Activated B cell treated with CpG ODN at 0.5 μM for 24 hours (primary cell): ENCODE results near the gene CDKN1B. TPM values are rescaled to one million over a fixed set of nuclear protein-coding genes. Genes with fewer than 3 reads are reported as not detected.

Source experiments
- ATAC-seq: fragments of 200-7000 bp; cut with Tn5 transposase; one replicate; pipeline ENCODE4 v1.10.0; 2021; ENCODE audit warnings: low read depth, mild to moderate bottlenecking, moderate library complexity
- CTCF ChIA-PET: fragments of 350-600 bp; sonication (Branson Sonifier 250); formaldehyde crosslinking; loops from one replicate; lab custom pipeline; 2021; ENCODE audit warnings: antibody characterized with exemption; lab: Charles Lee
- POLR2A ChIA-PET: fragments of 350-600 bp; sonication (Branson Sonifier 250); formaldehyde crosslinking; loops from one replicate; lab custom pipeline; 2021; ENCODE audit warnings: antibody characterized with exemption; lab: Charles Lee
- DNase-seq: peaks from one replicate; pipeline ENCODE4 v3.0.0; 2022
- H3K27ac Mint-ChIP-seq: one replicate; pipeline ENCODE4 v1.8.0; 2020; ENCODE audit warnings: mixed read lengths
- H3K27me3 Mint-ChIP-seq: one replicate; pipeline ENCODE4 v1.8.0; 2021; ENCODE audit warnings: mixed read lengths
- H3K36me3 Mint-ChIP-seq: one replicate; pipeline ENCODE4 v1.8.0; 2021; ENCODE audit warnings: low read depth, mixed read lengths
- H3K4me1 Mint-ChIP-seq: one replicate; pipeline ENCODE4 v1.8.0; 2021; ENCODE audit warnings: mixed read lengths
- H3K4me3 Mint-ChIP-seq: one replicate; pipeline ENCODE4 v1.8.0; 2020; ENCODE audit warnings: mild to moderate bottlenecking, mixed read lengths
- H3K9me3 Mint-ChIP-seq: one replicate; pipeline ENCODE4 v1.8.0; 2020; ENCODE audit warnings: mixed read lengths
- intact Hi-C: fragments of 100-400 bp; cut with micrococcal nuclease; formaldehyde crosslinking; loops from one replicate; pipeline ENCODE4 v1.15.1; 2024
- total RNA-seq: library from RNA; stranded (reverse); gene quantifications from 2 replicates; pipeline ENCODE4 v1.2.3, GENCODE V29; 2022
- TF ChIP-seq, protein P1 (sequence below): fragments of 200-600 bp; IDR thresholded peaks from one replicate; pipeline ENCODE4 v1.8.0; 2022; ENCODE audit warnings: antibody characterized with exemption, mild to moderate bottlenecking

CDKN1B gene
- total RNA-seq, 1 donor from 2014 or later = 56.6 TPM

- Mint-ChIP-seq H3K9me3 (no peaks in the 10 kb centered on the region), H3K4me1 (peaks cover 55% of the 10 kb centered on the region), H3K36me3 (peaks cover 33% of the 10 kb centered on the region), H3K4me3 (peak overlapping the region; percentile 87), H3K27ac (peak overlapping the region; percentile 95), H3K27me3 (no peaks in the 10 kb centered on the region)
- POLR2A ChIA-PET = interaction anchor here (0.6 to 15.4 kb wide), 16 partner anchors 9 to 949 kb away, joined by 3 to 389 read pairs (median 5); partner anchors contain the start of genes BORCS5, CREBL2 and GPR19
- DNase-seq (peak; percentile 23), ATAC-seq (no peak)
- TF ChIP-seq, protein P1, sequence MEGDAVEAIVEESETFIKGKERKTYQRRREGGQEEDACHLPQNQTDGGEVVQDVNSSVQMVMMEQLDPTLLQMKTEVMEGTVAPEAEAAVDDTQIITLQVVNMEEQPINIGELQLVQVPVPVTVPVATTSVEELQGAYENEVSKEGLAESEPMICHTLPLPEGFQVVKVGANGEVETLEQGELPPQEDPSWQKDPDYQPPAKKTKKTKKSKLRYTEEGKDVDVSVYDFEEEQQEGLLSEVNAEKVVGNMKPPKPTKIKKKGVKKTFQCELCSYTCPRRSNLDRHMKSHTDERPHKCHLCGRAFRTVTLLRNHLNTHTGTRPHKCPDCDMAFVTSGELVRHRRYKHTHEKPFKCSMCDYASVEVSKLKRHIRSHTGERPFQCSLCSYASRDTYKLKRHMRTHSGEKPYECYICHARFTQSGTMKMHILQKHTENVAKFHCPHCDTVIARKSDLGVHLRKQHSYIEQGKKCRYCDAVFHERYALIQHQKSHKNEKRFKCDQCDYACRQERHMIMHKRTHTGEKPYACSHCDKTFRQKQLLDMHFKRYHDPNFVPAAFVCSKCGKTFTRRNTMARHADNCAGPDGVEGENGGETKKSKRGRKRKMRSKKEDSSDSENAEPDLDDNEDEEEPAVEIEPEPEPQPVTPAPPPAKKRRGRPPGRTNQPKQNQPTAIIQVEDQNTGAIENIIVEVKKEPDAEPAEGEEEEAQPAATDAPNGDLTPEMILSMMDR = no peak
- intact Hi-C loops = loop anchor here (2.0 to 5.0 kb wide), 7 partner anchors 13 to 1652 kb away; partner anchors contain the start of genes ATF7IP and SMIM10L1
- CTCF ChIA-PET = interaction anchor here (0.6 to 1.8 kb wide), 8 partner anchors 8 to 339 kb away, joined by 3 to 16 read pairs (median 5); no protein-coding TSS in a partner anchor
These were observed 1.6 kb upstream of the CDKN1B start for GRCh38 chr12:12715459-12716150.

- H3K27ac Mint-ChIP-seq = peak overlapping the region; percentile 95
- ChIA-PET CTCF (interaction anchor here (0.6 to 1.8 kb wide), 8 partner anchors 8 to 339 kb away, joined by 3 to 16 read pairs (median 5); no protein-coding TSS in a partner anchor), POLR2A (interaction anchor here (0.7 to 15.4 kb wide), 18 partner anchors 9 to 950 kb away, joined by 3 to 389 read pairs (median 4); partner anchors contain the start of genes BORCS5, CREBL2 and GPR19)
- DNase-seq (no peak), ATAC-seq (no peak)
- H3K36me3 Mint-ChIP-seq = peaks cover 39% of the 10 kb centered on the region
- peaks cover 61% of the 10 kb centered on the region for H3K4me1 Mint-ChIP-seq
- no peaks in the 10 kb centered on the region for H3K27me3 Mint-ChIP-seq
- H3K9me3 Mint-ChIP-seq = no peaks in the 10 kb centered on the region
- intact Hi-C loops = loop anchor here (2.0 to 5.0 kb wide), 6 partner anchors 69 to 1651 kb away; partner anchors contain the start of genes ATF7IP and SMIM10L1
- H3K4me3 Mint-ChIP-seq = peak overlapping the region; percentile 87
- TF ChIP-seq, protein P1 = no peak
These were observed 896 bp upstream of the CDKN1B start for GRCh38 chr12:12716151-12716792.

GRCh38 chr12:12717586-12718380 is 615 bp downstream of the CDKN1B start:
- Mint-ChIP-seq H3K4me1 (peaks cover 72% of the 10 kb centered on the region), H3K36me3 (peaks cover 49% of the 10 kb centered on the region), H3K27me3 (no peaks in the 10 kb centered on the region), H3K27ac (peak overlapping the region; percentile 97), H3K4me3 (peak overlapping the region; percentile 98), H3K9me3 (no peaks in the 10 kb centered on the region)
- ATAC-seq = peak; percentile 16
- TF ChIP-seq, protein P1 = no peak
- CTCF ChIA-PET = interaction anchor here (0.8 to 2.4 kb wide), 2 partner anchors 17 to 19 kb away, joined by 3 to 18 read pairs; no protein-coding TSS in a partner anchor
- intact Hi-C loops = loop anchor here (1.0 to 5.0 kb wide), 8 partner anchors 8 to 1650 kb away; partner anchors contain the start of genes ATF7IP, BORCS5 and SMIM10L1
- peak; percentile 32 for DNase-seq
- POLR2A ChIA-PET = interaction anchor here (0.9 to 15.4 kb wide), 7 partner anchors 8 to 360 kb away, joined by 3 to 389 read pairs (median 42); partner anchors contain the start of genes BORCS5 and GPR19

DNA sequence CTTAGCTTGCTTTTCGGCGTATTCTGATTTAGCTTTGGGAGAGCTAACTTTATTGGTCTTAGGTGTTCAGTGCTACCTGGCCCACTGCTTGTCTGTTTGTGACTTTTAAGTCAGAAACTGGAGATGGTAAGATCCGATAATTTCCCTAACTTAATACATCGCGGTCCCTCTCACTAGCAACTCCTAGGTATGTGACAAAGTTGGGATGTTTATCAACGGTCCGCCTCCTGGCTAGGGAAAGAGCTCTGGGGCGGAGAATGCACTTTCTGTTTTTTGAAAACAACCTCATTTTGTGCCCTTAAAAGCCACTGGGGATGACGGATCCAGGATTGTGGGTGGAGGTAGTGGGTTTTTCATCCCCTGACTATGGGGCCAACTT is 1.2 kb downstream of the CDKN1B start:
- Mint-ChIP-seq H3K4me1 (peaks cover 74% of the 10 kb centered on the region), H3K4me3 (peak overlapping the region; percentile 98), H3K27ac (peak overlapping the region; percentile 97), H3K36me3 (peaks cover 49% of the 10 kb centered on the region), H3K9me3 (no peaks in the 10 kb centered on the region), H3K27me3 (no peaks in the 10 kb centered on the region)
- DNase-seq (no peak), ATAC-seq (no peak)
- intact Hi-C loops = loop anchor here (5.0 kb wide), 4 partner anchors 71 to 1649 kb away; partner anchors contain the start of genes ATF7IP and SMIM10L1
- CTCF ChIA-PET = interaction anchor here (0.8 to 2.4 kb wide), 2 partner anchors 16 to 19 kb away, joined by 3 to 18 read pairs; no protein-coding TSS in a partner anchor
- TF ChIP-seq, protein P1 = no peak
- POLR2A ChIA-PET = interaction anchor here (0.6 to 15.4 kb wide), 8 partner anchors 7 to 361 kb away, joined by 3 to 389 read pairs (median 24); partner anchors contain the start of genes BORCS5 and GPR19
